Activated CD4-positive, alpha-beta T cell treated with anti-CD3 and anti-CD28 coated beads, Interleukin-2, amount 10 ng/mL, durations not matched to agents 7 days and 5 days (primary cell): ENCODE data around the gene RAP1GDS1. TPM values are rescaled to one million over a fixed set of nuclear protein-coding genes. Genes with fewer than 3 reads are reported as not detected.
"Not testable (repeated sequence)": the region's sequence is repeated elsewhere in the genome, so short reads cannot be mapped to it uniquely, and the experiment has no call there.

Experiments
- CTCF ChIA-PET: fragments of 350-600 bp; sonication (Branson Sonifier 250); formaldehyde crosslinking; loops from one replicate; lab custom pipeline; 2021; ENCODE audit warnings: antibody characterized with exemption; lab: Charles Lee
- POLR2A ChIA-PET: fragments of 350-600 bp; sonication (Branson Sonifier 250); formaldehyde crosslinking; loops from one replicate; lab custom pipeline; 2021; ENCODE audit warnings: antibody characterized with exemption; lab: Charles Lee
- DNase-seq: peaks from one replicate; pipeline ENCODE4 v3.0.0-alpha.2; 2020
- H3K27ac Mint-ChIP-seq: one replicate; pipeline ENCODE4 v1.8.0; 2021; ENCODE audit warnings: mild to moderate bottlenecking, moderate library complexity, mixed read lengths
- H3K27me3 Mint-ChIP-seq: one replicate; pipeline ENCODE4 v1.8.0; 2021; ENCODE audit warnings: mixed read lengths
- H3K36me3 Mint-ChIP-seq: one replicate; pipeline ENCODE4 v1.8.0; 2021; ENCODE audit warnings: low read depth, mixed read lengths
- H3K4me1 Mint-ChIP-seq: one replicate; pipeline ENCODE4 v1.8.0; 2021; ENCODE audit warnings: mixed read lengths
- H3K4me3 Mint-ChIP-seq: one replicate; pipeline ENCODE4 v1.8.0; 2021; ENCODE audit warnings: mild to moderate bottlenecking, moderate library complexity, mixed read lengths
- H3K9me3 Mint-ChIP-seq: one replicate; pipeline ENCODE4 v1.8.0; 2021; ENCODE audit warnings: mixed read lengths
- total RNA-seq, 2 experiments: library from RNA; stranded (reverse); gene quantifications; one replicate each; pipeline ENCODE4 v1.2.3, GENCODE V29; 2021

The RAP1GDS1 gene
- total RNA-seq, 2 experiments from 2014 or later = 49.9 to 55.4 TPM

GRCh38 chr4:98368000-98368399, 106.8 kb downstream of the RAP1GDS1 start:
- H3K27me3 Mint-ChIP-seq, POLR2A ChIA-PET, H3K27ac Mint-ChIP-seq, H3K4me3 Mint-ChIP-seq, DNase-seq, H3K4me1 Mint-ChIP-seq: not testable (repeated sequence)
- peaks cover 36% of the 10 kb centered on the region for H3K9me3 Mint-ChIP-seq
- peaks cover 54% of the 10 kb centered on the region for H3K36me3 Mint-ChIP-seq
- CTCF ChIA-PET = interaction anchor here (1.1 kb wide), 1 partner anchor 18 kb away, joined by 3 read pairs; no protein-coding TSS in a partner anchor

- Mint-ChIP-seq H3K36me3 (peaks cover 52% of the 10 kb centered on the region), H3K4me3 (no peak overlapping the region), H3K27me3 (no peaks in the 10 kb centered on the region), H3K9me3 (peaks cover 32% of the 10 kb centered on the region), H3K27ac (no peak overlapping the region), H3K4me1 (no peaks in the 10 kb centered on the region)
- ChIA-PET CTCF (no interaction called here), POLR2A (no interaction called here)
- no peak for DNase-seq
Observed at GRCh38 chr4:98369322-98369721, 108.1 kb downstream of the RAP1GDS1 start.

- no peak overlapping the region for H3K27ac Mint-ChIP-seq
- H3K9me3 Mint-ChIP-seq = no peaks in the 10 kb centered on the region
- H3K4me3 Mint-ChIP-seq = no peak overlapping the region
- CTCF ChIA-PET = no interaction called here
- POLR2A ChIA-PET = no interaction called here
- DNase-seq = no peak
- H3K36me3 Mint-ChIP-seq = peaks cover 24% of the 10 kb centered on the region
- H3K4me1 Mint-ChIP-seq = peaks cover 3% of the 10 kb centered on the region
- H3K27me3 Mint-ChIP-seq = no peaks in the 10 kb centered on the region
Observed at GRCh38 chr4:98374643-98375042, 113.5 kb downstream of the RAP1GDS1 start.

- CTCF ChIA-PET = interaction anchor here (1.2 kb wide), 1 partner anchor 21 kb away, joined by 3 read pairs; no protein-coding TSS in a partner anchor
- Mint-ChIP-seq H3K9me3 (no peaks in the 10 kb centered on the region), H3K4me3 (no peak overlapping the region), H3K27ac (no peak overlapping the region), H3K36me3 (peaks cover 18% of the 10 kb centered on the region), H3K4me1 (peaks cover 3% of the 10 kb centered on the region), H3K27me3 (no peaks in the 10 kb centered on the region)
- POLR2A ChIA-PET = no interaction called here
- DNase-seq = no peak
Observed at GRCh38 chr4:98377559-98377958, 116.4 kb downstream of the RAP1GDS1 start.

GRCh38 chr4:98381306-98381705, 120.1 kb downstream of the RAP1GDS1 start:
- Mint-ChIP-seq H3K9me3 (no peaks in the 10 kb centered on the region), H3K4me1 (peaks cover 3% of the 10 kb centered on the region), H3K36me3 (peaks cover 10% of the 10 kb centered on the region), H3K4me3 (no peak overlapping the region), H3K27ac (no peak overlapping the region), H3K27me3 (no peaks in the 10 kb centered on the region)
- ChIA-PET CTCF (no interaction called here), POLR2A (no interaction called here)
- DNase-seq = no peak

- H3K27me3 Mint-ChIP-seq = no peaks in the 10 kb centered on the region
- no peak for DNase-seq
- POLR2A ChIA-PET = no interaction called here
- CTCF ChIA-PET = no interaction called here
- H3K9me3 Mint-ChIP-seq = no peaks in the 10 kb centered on the region
- H3K36me3 Mint-ChIP-seq = peaks cover 13% of the 10 kb centered on the region
- peaks cover 3% of the 10 kb centered on the region for H3K4me1 Mint-ChIP-seq
- no peak overlapping the region for H3K4me3 Mint-ChIP-seq
- H3K27ac Mint-ChIP-seq = no peak overlapping the region
Observed at GRCh38 chr4:98383431-98384106, 122.4 kb downstream of the RAP1GDS1 start.

- H3K27me3 Mint-ChIP-seq = no peaks in the 10 kb centered on the region
- H3K4me3 Mint-ChIP-seq = no peak overlapping the region
- no peaks in the 10 kb centered on the region for H3K9me3 Mint-ChIP-seq
- H3K36me3 Mint-ChIP-seq = peaks cover 12% of the 10 kb centered on the region
- CTCF ChIA-PET = no interaction called here
- peaks cover 3% of the 10 kb centered on the region for H3K4me1 Mint-ChIP-seq
- no peak overlapping the region for H3K27ac Mint-ChIP-seq
- DNase-seq = no peak
- POLR2A ChIA-PET = no interaction called here
Observed at GRCh38 chr4:98385831-98386230, 124.6 kb downstream of the RAP1GDS1 start.

GRCh38 chr4:98387345-98388026, 126.3 kb downstream of the RAP1GDS1 start:
- Mint-ChIP-seq H3K36me3 (peaks cover 15% of the 10 kb centered on the region), H3K4me1 (peaks cover 3% of the 10 kb centered on the region), H3K9me3 (no peaks in the 10 kb centered on the region), H3K27ac (no peak overlapping the region), H3K4me3 (no peak overlapping the region), H3K27me3 (no peaks in the 10 kb centered on the region)
- CTCF ChIA-PET = interaction anchor here (1.3 kb wide), 1 partner anchor 11 kb away, joined by 3 read pairs; no protein-coding TSS in a partner anchor
- no peak for DNase-seq
- POLR2A ChIA-PET = no interaction called here

GRCh38 chr4:98394134-98394533, 132.9 kb downstream of the RAP1GDS1 start:
- Mint-ChIP-seq H3K27ac (no peak overlapping the region), H3K9me3 (peaks cover 17% of the 10 kb centered on the region), H3K4me1 (no peaks in the 10 kb centered on the region), H3K36me3 (peaks cover 45% of the 10 kb centered on the region), H3K4me3 (no peak overlapping the region), H3K27me3 (no peaks in the 10 kb centered on the region)
- CTCF ChIA-PET = no interaction called here
- DNase-seq = no peak
- POLR2A ChIA-PET = no interaction called here

GRCh38 chr4:98399915-98400314, 138.7 kb downstream of the RAP1GDS1 start:
- Mint-ChIP-seq H3K4me1 (peaks cover 2% of the 10 kb centered on the region), H3K36me3 (peaks cover 28% of the 10 kb centered on the region), H3K9me3 (peaks cover 16% of the 10 kb centered on the region), H3K4me3 (no peak overlapping the region), H3K27ac (no peak overlapping the region), H3K27me3 (no peaks in the 10 kb centered on the region)
- no peak for DNase-seq
- ChIA-PET CTCF (no interaction called here), POLR2A (no interaction called here)

GRCh38 chr4:98406819-98407218, 145.6 kb downstream of the RAP1GDS1 start:
- ChIA-PET POLR2A (interaction anchor here (0.7 kb wide), 1 partner anchor 9 kb away, joined by 3 read pairs; no protein-coding TSS in a partner anchor), CTCF (no interaction called here)

GRCh38 chr4:98411731-98412130, 150.5 kb downstream of the RAP1GDS1 start:
- Mint-ChIP-seq H3K4me1 (no peaks in the 10 kb centered on the region), H3K36me3 (peaks cover 39% of the 10 kb centered on the region), H3K27ac (no peak overlapping the region), H3K4me3 (no peak overlapping the region), H3K9me3 (peaks cover 10% of the 10 kb centered on the region), H3K27me3 (no peaks in the 10 kb centered on the region)
- ChIA-PET POLR2A (no interaction called here), CTCF (no interaction called here)
- no peak for DNase-seq

More at GRCh38 chr4:98406819-98407218, 145.6 kb downstream of the RAP1GDS1 start:
- no peak overlapping the region for H3K4me3 Mint-ChIP-seq
- H3K4me1 Mint-ChIP-seq = peaks cover 4% of the 10 kb centered on the region
- no peak for DNase-seq
- H3K27ac Mint-ChIP-seq = no peak overlapping the region
- peaks cover 36% of the 10 kb centered on the region for H3K36me3 Mint-ChIP-seq
- peaks cover 3% of the 10 kb centered on the region for H3K9me3 Mint-ChIP-seq
- H3K27me3 Mint-ChIP-seq = no peaks in the 10 kb centered on the region

- POLR2A ChIA-PET = no interaction called here
- Mint-ChIP-seq H3K27me3 (no peaks in the 10 kb centered on the region), H3K4me1 (no peaks in the 10 kb centered on the region), H3K36me3 (peaks cover 45% of the 10 kb centered on the region), H3K9me3 (peaks cover 7% of the 10 kb centered on the region), H3K27ac (no peak overlapping the region), H3K4me3 (no peak overlapping the region)
- CTCF ChIA-PET = interaction anchor here (1.3 kb wide), 1 partner anchor 46 kb away, joined by 3 read pairs; no protein-coding TSS in a partner anchor
- DNase-seq = no peak
Observed at GRCh38 chr4:98416844-98417243, 155.7 kb downstream of the RAP1GDS1 start.
